Upper lobe of right lung (tissue), 1 donor: Measurements from ENCODE around the gene NTM. TPM values are rescaled to one million over a fixed set of nuclear protein-coding genes. Genes with fewer than 3 reads are reported as not detected.

Experiments
- ATAC-seq: fragments of 200-7000 bp; cut with Tn5 transposase; one replicate; pipeline ENCODE4 v1.9.1; 2020; ENCODE audit warnings: mild to moderate bottlenecking, moderate library complexity
- DNase-seq: peaks from one replicate; pipeline ENCODE4 v3.0.0-alpha.2; 2020
- H3K27ac ChIP-seq: fragments of 200-600 bp; one replicate; pipeline ENCODE4 v1.8.0; 2022
- H3K27me3 ChIP-seq: fragments of 200-600 bp; one replicate; pipeline ENCODE4 v1.8.0; 2022; ENCODE audit warnings: mild to moderate bottlenecking
- H3K36me3 ChIP-seq: fragments of 200-600 bp; one replicate; pipeline ENCODE4 v1.8.0; 2022
- H3K4me1 ChIP-seq: fragments of 200-600 bp; one replicate; pipeline ENCODE4 v1.8.0; 2022
- H3K4me3 ChIP-seq: fragments of 200-600 bp; one replicate; pipeline ENCODE4 v1.8.0; 2022; ENCODE audit warnings: mild to moderate bottlenecking
- H3K9me3 ChIP-seq: fragments of 200-600 bp; one replicate; pipeline ENCODE4 v1.8.0; 2022
- CTCF ChIP-seq: fragments of 200-600 bp; IDR thresholded peaks from one replicate; pipeline ENCODE4 v1.8.0; 2022; ENCODE audit warnings: antibody characterized with exemption
- intact Hi-C: fragments of 100-400 bp; cut with DNase I; formaldehyde crosslinking; loops from one replicate; pipeline ENCODE4 v1.11.0; 2022
- total RNA-seq: library from RNA; stranded (reverse); fragmentation: NEBNext Ultra II Directional; extraction: Animal tissue kit (Norgen Biotek cat#: 25700); gene quantifications from one replicate; pipeline ENCODE4 v1.2.1, GENCODE V29; 2021
- donor health status: DM: no; HTN: yes; CAD: no; lungs with severe emphysema.

NTM gene
- total RNA-seq, 1 donor from 2014 or later: 3.7 TPM

- no peaks in the 10 kb centered on the region for H3K4me1 ChIP-seq
- intact Hi-C loops: no loop called here
- H3K27me3 ChIP-seq: no peaks in the 10 kb centered on the region
- DNase-seq (no peak), ATAC-seq (no peak)
- H3K9me3 ChIP-seq: no peaks in the 10 kb centered on the region
- H3K4me3 ChIP-seq: no peak overlapping the region
- no peak overlapping the region for H3K27ac ChIP-seq
- no peaks in the 10 kb centered on the region for H3K36me3 ChIP-seq
- no peak for TF ChIP-seq CTCF
Observed at GRCh38 chr11:131855320-131855719, 484.9 kb downstream of the NTM start.

- ATAC-seq: no peak
- no peaks in the 10 kb centered on the region for H3K9me3 ChIP-seq
- no peak for DNase-seq
- no peak for TF ChIP-seq CTCF
- H3K4me1 ChIP-seq: no peaks in the 10 kb centered on the region
- intact Hi-C loops: no loop called here
- no peaks in the 10 kb centered on the region for H3K36me3 ChIP-seq
- H3K27ac ChIP-seq: no peak overlapping the region
- H3K27me3 ChIP-seq: no peaks in the 10 kb centered on the region
- H3K4me3 ChIP-seq: no peak overlapping the region
Observed at GRCh38 chr11:131857246-131857645, 486.8 kb downstream of the NTM start.

- intact Hi-C loops: no loop called here
- TF ChIP-seq CTCF: no peak
- Histone ChIP-seq H3K27ac (no peak overlapping the region), H3K9me3 (no peaks in the 10 kb centered on the region), H3K4me3 (no peak overlapping the region), H3K27me3 (no peaks in the 10 kb centered on the region), H3K4me1 (no peaks in the 10 kb centered on the region), H3K36me3 (no peaks in the 10 kb centered on the region)
- ATAC-seq (no peak), DNase-seq (no peak)
Observed at GRCh38 chr11:131858505-131858904, 488.1 kb downstream of the NTM start.

- intact Hi-C loops: no loop called here
Observed at GRCh38 chr11:131859538-131860210, 489.3 kb downstream of the NTM start.

GRCh38 chr11:131864228-131864627 lies 493.8 kb downstream of the NTM start:
- no peaks in the 10 kb centered on the region for H3K36me3 ChIP-seq

More at GRCh38 chr11:131859538-131860210, 489.3 kb downstream of the NTM start:
- ATAC-seq (no peak), DNase-seq (no peak)
- Histone ChIP-seq H3K9me3 (no peaks in the 10 kb centered on the region), H3K4me3 (no peak overlapping the region), H3K36me3 (no peaks in the 10 kb centered on the region), H3K27me3 (no peaks in the 10 kb centered on the region), H3K4me1 (no peaks in the 10 kb centered on the region), H3K27ac (no peak overlapping the region)
- TF ChIP-seq CTCF: no peak

More at GRCh38 chr11:131864228-131864627, 493.8 kb downstream of the NTM start:
- DNase-seq (no peak), ATAC-seq (no peak)
- intact Hi-C loops: no loop called here
- Histone ChIP-seq H3K27ac (no peak overlapping the region), H3K27me3 (no peaks in the 10 kb centered on the region), H3K9me3 (no peaks in the 10 kb centered on the region), H3K4me1 (no peaks in the 10 kb centered on the region), H3K4me3 (no peak overlapping the region)
- TF ChIP-seq CTCF: no peak
